ENCODE results near the gene CDC7.
"Not testable (repeated sequence)": the region's sequence is repeated elsewhere in the genome, so short reads cannot be mapped to it uniquely, and the experiment has no call there.

CDC7 gene

DNA sequence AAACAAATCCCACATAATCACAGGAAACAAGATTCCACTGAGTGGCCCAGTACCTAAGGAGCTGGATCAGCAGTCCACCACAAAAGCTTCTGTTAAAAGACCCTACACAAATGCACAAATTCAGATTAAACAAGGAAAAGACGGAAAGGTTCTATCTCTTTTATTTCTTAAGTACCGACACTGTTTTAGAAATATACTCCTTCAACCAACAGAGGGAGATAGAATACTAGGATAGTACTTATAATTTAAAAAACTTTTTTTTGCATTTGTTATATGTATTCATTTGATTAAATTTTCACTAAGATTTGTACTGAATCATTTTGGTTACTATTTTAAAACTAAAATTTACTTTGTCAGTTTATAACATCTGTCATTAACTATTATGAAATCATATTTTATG is 12.5 kb downstream of the CDC7 start:
- DNase-seq, result no peak

DNA sequence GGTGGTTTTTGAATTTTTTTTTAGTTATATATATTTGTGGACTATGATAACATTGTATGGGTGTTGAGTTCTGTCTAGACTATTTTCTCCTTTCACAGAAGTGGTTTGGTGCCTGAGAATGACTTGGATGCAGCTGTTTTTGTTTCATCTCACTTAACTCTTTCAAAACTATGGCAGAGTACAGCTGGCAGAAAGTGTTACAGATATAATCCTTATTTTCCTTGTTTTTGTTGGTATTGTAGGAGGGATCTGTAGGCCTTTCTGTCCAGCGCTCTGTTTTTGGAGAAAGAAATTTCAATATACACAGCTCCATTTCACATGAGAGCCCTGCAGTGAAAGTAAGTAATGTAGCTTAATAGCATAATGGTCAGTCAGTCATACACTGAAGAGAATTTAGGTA is 13.1 kb downstream of the CDC7 start:
- DNase-seq, result no peak

DNA sequence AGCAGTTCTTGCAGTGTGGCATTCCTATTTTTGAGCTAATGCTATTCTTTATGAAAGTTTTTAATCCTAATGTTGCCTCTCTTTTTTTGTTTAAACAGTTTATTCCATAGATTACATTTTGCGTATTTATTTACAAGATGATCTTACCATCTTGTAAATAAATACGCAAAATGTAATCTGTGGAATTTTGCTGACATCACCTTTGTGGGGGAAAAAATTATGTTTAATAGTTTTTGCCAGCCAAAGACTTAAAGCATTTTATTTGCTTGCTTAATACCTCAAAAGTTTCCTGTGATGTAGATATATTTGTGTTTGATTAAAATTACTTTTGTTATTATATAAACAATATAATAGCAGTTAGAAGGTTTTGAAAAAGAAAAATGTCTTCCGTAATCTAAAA is 15.3 kb downstream of the CDC7 start:
- DNase-seq, result no peak

DNA sequence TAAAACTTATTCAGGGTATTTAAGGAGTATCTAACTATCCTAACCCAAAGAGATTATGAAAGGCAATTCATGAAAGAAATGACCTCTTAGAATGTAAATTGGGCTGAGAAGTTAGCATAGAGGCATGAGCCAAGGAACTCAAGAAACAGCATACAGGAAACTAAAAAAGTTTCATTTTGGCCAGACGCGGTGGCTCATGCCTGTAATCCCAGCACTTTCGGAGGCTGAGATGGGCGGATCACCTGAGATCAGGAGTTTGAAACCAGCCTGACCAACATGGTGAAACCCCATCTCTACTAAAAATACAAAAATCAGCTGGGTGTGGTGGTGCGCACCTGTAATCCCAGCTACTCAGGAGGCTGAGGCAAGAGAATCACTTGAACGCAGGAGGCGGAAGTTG is 16.0 kb downstream of the CDC7 start:
- DNase-seq, result not testable (repeated sequence)

DNA sequence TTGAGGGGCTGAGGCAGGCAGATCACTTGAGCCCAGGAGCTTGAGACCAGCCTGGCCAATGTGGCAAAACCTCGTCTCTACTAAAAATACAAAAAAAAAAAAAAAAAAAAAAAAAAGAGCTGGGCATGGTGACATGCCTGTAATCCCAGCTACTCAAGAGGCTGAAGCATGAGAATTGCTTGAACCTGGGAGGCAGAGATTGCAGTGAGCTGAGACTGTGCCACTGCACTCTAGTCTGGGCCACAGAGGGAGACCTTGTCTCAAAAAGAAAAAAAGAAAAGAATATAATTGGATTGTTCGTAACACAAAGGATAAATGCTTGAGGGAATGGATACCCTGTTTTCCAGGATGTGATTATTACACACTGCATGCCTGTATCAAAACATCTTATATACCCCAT is 18.5 kb downstream of the CDC7 start:
- not testable (repeated sequence) for DNase-seq

DNA sequence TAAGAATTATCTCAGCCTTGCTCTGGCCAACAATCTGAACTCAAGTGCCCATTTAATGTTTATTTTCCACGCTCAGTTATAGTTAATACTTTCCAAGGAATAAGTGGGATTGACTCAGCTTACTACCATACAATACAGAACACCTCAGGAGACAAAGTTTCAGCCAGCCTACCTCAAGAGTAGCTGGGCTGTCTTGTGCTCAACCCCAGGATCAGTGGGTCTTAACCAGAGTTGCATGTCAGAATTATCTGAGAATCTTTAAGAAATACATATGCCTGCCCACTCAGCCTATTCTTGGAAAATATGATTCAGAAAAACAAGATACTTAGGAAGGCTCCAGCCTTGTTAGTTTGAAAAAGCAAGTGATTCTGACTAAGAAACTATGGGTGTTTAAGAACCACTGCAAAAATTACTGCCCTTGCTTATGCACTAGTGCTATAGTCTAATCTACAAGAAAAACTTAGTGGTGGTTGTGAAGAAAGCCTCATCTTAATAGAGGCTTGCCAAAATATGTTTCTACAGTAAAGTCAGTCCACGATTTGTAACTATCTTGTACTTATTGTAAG is 20.4 kb downstream of the CDC7 start:
- DNase-seq, result no peak

DNA sequence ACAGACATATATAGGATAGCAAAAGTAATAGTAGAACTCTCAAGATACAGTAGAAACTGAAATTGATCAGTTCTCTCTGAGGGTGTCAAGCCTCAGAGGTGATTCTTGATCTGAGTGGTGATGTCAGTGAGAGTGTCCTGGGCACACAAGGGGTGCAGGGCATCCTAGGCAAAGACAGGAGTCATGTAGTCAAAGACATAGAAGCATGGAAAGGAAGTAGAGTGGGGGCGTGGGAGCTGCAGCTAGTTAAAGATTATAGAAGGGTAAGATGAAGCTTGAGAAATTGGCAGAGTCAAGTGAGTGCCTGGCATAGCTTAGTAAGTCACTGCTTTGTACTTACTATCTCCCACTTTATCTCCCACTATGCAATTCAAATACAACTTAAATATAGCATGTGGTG is 22.8 kb downstream of the CDC7 start:
- no peak for DNase-seq

DNA sequence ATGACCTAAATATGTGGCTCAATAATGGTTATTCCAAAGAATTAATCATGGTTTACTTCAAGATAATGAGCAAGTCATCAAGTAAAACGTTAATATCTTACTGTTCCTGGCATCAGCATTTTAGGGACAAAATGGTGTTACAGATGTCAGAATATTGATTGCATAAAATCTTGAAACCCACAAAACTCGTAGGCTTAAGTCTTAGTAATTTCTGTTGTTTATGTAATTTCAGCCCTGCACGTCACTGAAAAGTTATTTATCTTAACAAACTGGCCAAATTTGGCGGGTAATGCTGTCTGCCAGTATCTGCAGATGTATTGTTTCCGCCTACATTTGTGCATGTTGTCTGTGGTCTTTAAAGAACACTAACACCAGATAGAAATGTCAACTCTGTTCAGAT is 25.8 kb downstream of the CDC7 start:
- DNase-seq, result no peak

DNA sequence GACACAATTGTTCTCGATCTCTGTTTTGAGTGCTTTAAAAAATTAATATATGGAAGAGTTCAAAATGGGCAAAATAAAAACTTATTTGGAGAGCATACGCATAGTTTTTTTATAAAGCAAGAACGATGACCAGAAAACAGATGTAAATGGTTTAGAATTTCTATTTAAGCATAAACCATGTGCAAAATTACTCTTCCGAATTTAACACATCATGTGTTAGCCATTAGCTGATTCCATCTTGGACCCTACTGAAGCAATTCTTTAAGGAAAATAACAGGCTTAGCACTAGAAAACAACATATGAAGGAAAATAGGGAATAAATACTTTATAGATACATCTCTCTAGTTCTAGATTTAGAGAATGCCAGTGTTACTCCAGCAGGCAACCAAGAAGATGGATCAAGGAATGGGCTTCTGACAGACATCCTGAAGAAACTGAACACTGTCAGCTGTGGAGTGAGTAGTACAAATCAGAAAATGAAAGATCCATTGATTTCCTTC is 26.7 kb downstream of the CDC7 start:
- DNase-seq, result no peak

DNA sequence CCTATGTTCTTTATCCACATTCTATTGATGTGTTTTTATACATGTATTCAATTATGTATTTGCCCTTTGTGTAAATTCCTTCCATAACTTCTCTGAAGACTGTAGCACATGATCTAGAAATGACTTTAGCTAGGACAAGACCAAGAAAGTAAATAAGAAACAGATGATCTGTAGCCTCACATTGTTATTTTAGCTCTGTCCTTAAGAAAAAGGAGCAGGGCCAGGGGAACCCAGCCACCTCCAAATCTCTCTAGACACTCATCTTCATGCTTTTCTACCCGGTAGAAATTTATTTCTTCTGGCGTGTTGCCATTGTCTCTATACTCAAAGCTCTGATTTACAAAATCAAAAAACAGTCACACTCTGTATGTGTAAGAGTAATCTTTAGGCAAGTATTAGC is 27.1 kb downstream of the CDC7 start:
- DNase-seq, result no peak

DNA sequence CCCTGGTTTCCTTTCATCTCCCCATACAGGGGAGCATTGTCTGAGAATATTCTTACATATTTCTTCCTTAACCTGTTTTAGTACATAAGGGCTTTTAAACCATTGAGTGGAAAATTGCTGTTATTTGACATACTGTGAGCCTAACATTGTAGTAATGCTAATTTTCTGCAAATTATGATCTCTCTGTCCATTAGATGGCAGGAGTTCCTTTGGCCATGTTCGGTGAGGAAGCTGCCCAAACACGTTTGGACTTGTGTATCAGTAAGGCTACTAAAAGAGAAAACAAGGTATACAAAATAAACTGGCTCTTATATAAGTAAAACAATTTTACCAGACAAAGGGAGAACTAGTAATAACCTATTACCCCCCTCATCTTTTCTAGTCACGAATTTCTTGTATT is 29.2 kb downstream of the CDC7 start:
- no peak for DNase-seq

DNA sequence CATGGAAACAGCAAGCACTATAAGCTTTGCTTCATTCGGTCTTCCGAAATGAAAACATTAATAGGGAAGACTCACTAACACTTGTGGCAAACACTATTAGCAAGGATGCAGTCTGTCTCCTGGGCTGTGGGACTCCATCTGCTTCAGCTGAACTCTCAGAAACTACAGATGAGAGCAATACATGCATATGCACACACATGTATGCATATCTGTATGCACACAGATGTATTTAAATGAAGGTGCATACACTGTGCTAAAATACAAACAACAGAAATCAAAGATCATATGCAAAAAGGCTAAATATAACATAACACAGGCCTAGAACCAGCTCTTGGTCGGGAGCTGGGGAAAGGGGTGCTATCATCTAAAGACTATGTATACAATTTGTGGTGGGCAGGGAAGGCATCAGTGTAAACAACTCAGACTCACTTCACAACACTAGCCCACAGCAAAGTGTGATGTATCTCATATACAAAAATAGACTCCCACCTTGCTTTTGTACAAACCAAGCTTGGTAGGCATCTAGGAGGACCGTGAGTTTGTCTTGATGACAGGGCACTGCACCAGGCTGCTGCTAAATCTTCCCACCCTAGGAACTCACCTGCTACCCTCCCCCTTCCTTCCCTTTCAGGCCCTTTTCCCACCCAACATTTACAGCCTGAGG is 32.8 kb downstream of the CDC7 start:
- no peak for DNase-seq

DNA sequence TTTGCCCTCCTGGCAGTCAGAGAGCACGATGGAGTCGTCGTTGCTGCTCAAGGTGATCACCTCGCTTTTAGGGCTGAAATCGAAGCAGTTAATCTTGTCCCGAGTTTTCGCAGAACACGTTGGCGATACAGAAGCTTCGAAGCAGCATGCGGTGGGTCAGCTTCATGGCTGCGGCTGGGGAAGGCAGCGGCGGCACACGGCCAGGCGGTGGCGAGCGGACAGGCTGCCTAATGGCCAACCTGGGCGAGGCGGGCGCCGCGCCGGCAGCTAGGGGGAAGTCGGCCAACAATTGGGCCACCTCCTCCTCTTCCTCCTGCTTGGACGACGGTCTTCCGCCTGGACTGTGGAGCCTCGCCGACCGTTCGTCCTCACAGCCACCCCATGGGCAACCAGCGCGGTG is 34.8 kb downstream of the CDC7 start:
- no peak for DNase-seq

DNA sequence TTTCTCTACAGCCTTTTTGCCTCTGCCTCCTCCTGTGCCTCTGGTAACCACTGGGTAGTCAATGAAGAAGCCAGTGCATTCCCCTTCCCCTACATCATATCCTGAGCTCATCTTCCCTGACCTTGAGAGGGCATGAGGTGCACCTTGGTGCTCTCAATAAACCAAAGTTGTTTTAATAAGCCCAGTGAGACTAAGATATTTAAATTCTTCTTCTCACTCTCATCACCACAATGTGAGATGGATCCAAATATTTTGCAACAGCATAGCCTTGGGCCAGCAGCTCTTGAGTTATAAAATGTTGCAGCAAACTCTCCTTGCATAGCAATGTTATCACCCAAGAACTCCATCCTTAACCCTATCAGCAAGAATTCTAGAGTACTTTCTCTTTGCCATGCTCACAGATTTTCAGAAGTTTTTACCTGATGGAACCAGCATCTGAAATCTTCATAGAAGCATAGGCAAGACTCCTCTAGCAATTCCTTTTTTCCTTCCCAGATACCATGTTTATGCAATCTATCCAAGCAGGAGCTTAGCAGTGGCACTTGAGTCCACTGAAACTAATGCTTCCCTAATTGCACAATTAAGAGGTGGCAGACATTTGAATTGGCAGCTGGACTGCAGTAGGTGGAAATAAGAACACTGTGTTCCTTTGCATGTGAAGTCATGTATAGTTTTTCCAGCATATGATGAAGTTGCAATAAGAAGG is 36.8 kb downstream of the CDC7 start:
- no peak for DNase-seq

DNA sequence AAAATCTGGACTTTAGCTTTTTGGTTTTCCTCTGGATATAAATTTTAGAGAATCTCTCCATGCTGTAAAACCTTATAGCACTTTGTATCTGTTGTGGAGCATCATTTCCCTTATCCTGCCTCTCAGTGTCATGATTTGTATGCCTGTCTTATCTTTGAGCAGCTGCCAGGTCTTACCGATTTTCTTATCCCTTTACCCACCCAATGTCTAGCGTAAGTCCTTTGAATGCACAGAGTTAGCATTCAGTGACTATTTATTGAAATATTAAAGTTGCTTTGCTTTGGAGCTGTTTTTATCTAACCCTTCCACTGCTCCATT is 37.3 kb downstream of the CDC7 start:
- DNase-seq, result no peak

DNA sequence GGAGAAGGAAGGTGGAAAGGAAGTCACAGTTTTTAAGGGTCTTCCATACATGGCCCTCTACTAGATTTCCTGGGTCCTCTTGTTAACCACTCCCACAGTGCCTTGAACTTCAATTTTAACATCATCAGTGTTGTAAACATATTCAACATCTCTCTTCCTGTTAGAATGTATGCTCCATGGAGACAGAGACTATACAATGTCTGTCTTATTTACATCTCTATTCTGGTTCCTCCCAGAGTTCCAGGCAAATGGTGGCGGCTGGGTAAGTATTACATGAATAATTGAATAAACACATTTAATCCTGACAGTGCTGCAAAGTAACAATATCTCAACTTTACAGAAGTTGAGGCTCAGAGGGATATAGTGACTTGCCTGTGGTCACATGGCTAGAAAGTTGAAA is 40.3 kb downstream of the CDC7 start:
- DNase-seq, result no peak

DNA sequence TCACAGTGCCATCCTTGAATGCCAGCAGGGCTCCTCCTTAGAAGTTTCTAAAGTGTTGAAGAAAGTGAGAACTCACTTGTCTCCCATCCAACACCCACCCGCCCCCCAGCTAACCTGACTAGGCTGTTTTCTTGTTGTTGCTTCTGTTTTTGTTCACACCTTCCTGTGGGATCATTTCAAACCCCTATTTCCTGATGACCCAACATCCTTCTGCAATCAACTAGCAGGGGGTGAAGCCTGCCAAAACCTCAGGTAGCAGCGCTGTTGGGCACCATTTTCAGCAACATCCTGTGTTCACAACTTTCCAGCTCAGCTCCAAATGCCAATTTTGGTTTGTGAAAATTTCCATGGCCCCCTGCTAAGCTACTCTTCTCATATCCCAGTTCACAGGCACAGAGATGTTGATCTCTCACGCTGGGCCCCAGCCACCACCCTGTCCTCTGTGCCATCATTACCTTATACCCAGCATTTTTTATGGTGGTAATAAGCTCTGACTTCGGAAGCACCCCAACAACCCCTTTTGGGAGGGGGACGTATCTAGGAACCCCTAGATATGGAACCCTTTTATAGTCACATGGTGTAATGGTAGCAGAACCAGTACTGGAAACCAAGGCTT is 41.4 kb downstream of the CDC7 start:
- DNase-seq, result no peak

DNA sequence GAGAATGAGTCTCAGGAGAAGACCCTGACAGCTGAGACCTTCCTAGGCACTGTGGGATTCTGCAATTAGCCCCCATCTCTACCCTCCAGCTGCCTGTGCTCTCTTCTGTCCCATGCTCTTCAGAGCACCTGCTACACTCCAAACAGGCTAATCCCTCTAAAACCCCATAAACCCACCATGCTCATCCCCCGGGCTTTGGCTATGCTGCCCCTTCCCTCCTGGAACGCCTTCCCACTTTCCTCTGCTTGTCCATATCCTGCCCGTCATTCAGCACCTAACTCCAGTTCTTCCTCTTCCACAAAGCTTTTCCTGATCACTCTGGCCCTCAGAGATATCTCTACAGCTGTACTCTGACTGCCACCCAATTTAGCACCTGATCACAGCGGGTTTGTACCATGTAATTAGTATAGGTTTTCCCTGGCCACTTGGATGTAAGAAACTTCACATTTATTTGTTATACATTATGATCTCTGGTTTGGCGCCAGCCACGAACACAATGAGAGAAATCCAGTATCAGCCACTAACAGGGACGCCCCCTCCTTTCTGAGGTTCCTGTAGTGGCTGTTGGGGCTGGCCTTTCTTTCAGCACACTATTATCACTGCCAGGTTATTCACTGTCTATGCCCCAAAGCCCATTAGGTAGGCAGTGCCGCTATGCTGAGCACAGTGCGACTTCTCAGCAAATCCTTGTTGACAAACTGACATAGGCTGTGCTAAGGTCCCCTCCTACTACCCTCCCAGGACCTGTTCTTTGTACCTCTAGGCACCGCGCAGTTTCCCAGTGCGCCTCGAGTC is 45.1 kb downstream of the CDC7 start:
- no peak for DNase-seq

DNA sequence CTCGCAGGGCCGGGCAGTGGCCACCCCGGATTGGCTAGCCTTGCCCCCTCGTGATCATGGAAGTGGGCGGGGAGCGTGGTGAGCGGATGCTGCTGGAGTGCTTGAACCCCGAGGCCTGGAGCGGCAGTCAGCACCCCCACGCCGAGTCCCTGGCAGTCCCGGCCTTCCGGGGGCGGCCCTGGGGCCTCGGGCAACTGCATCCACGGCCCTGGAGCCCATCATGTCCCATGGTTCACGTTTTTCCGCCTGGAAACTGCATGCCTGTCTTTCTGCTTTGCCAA is 45.6 kb downstream of the CDC7 start:
- DNase-seq, result no peak

DNA sequence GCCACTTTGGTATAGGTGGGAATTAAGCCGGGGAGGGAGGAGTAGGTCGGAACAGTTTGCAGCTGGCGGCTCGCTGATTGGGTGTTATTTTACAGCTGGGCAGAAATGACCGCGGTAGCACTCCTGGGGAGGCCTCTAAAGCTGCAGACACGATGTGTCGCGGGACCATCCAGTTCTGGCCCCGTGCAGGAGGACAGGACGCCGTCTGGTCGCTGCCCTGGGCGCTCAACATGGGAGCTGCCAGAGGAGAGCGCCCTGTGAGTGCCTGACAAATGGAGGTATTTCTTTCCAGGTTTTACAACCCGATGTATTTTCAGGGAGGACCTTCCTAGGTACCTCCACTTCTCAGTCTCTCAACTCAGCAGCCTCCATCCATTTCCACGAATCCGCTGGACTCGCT is 46.2 kb downstream of the CDC7 start:
- no peak for DNase-seq

DNA sequence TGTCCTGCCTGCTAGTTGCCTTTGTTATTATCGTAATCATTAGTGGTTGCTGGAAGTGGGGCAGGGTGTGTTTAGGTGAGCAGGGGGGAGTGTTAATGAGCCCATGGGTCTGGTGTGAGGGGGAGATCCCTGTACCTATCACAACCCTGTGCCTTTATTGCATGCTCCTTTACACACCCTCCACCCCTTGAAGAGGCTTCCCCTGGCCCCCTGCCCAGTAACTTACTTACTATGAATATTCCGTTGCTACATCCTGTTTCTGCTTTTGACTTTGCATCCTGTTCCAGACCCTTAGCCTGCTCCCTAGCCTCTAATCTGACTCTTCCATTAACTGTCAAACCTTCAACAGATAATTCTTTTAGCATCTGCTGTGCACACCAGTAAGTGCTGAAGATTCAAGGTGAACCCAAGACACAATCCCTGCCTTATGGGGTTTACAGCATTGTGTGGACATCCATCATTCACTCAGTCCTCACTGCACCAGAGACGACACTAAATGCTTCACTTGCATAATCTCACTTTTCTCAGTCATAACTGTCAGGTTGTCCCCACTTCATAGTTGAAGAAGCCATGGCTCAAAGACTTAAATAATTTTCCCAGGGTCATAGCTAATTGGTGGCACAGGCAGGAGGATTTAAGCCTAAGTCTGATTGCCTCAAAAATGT is 47.9 kb downstream of the CDC7 start:
- no peak for DNase-seq

DNA sequence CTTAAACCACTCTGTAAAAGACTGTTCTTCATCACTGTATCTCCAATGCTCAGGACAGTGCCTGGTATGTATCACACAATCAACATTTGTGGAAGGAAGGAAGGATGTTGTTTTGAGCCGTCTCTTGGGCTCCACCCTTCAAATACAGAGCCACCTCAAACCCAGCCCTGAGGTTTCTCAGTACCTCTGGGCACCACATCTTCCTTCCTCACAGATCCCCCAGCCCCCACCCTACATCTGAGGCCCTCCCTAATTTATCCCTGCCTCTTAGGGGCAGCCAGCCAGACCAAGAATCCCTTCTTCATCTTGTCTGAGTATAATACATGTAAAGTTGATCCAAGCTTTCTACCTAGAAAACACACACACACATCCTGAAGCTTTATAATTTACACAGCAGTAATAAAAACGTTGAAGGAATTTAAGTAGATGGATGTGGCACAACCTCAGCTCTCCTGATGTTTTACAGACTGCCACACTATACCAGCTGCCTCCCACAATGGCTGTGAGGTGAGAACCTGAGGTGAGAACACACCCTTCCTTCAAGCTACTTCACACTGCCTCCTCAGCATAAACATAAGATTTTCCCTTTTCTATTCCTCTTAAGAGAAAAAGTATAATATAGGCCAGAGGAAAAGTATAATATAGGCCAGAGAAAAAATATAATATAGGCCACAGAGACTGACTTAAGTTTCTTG is 48.5 kb downstream of the CDC7 start:
- no peak for DNase-seq

Data from stimulated activated CD4-positive, alpha-beta T cell treated with anti-CD3 and anti-CD28 coated beads, Interleukin-12 subunit alpha, Interleukin-12 subunit beta, amount 100 ng/mL, for 4 hours (primary cell).